Natural killer cell (primary cell): Measurements from ENCODE around the gene AP1S3. TPM values are rescaled to one million over a fixed set of nuclear protein-coding genes. Genes with fewer than 3 reads are reported as not detected.

Source experiments
- ATAC-seq, 3 donors: fragments of 150-1000 bp in 2 of 3; fragments of 200-7000 bp in 1 of 3; cut with Tn5 transposase; 1 replicate in 1 of 3; 2 replicates in 2 of 3; pipeline ENCODE4 v1.10.0; 2021; ENCODE audit warnings: mild to moderate bottlenecking in 2 of 3, moderate library complexity in 2 of 3
- DNase-seq, 2 donors: peaks; one replicate each; pipeline versions ENCODE4 v3.0.0 to v3.0.0-alpha.2; 2013 to 2021; ENCODE audit warnings: mixed read lengths in 1 of 2
- H3K27ac ChIP-seq: one replicate; pipeline ENCODE4 v1.5.1; 2013; ENCODE audit warnings: mild to moderate bottlenecking, low read length
- H3K27me3 ChIP-seq: one replicate; pipeline ENCODE4 v1.6.1; 2013; ENCODE audit warnings: low read length; ENCODE audit not compliant: control insufficient read depth, insufficient read depth
- H3K36me3 ChIP-seq: one replicate; pipeline ENCODE4 v1.6.1; 2013; ENCODE audit warnings: low read length; ENCODE audit not compliant: control insufficient read depth, insufficient read depth
- H3K4me1 ChIP-seq: one replicate; pipeline ENCODE4 v1.6.1; 2013; ENCODE audit warnings: low read length; ENCODE audit not compliant: control insufficient read depth, insufficient read depth
- H3K4me3 ChIP-seq: one replicate; pipeline ENCODE4 v1.5.1; 2013; ENCODE audit warnings: low read length
- H3K9me3 ChIP-seq: one replicate; pipeline ENCODE4 v1.6.1; 2013; ENCODE audit warnings: low read length; ENCODE audit not compliant: control insufficient read depth, insufficient read depth
- H3K27ac Mint-ChIP-seq, 2 donors: one replicate each; pipeline ENCODE4 v1.8.0; 2022; ENCODE audit warnings: mild to moderate bottlenecking in 2 of 2, mixed read lengths in 2 of 2, moderate library complexity in 1 of 2
- H3K27me3 Mint-ChIP-seq, 2 donors: one replicate each; pipeline ENCODE4 v1.8.0; 2022; ENCODE audit warnings: low read depth in 2 of 2, mixed read lengths in 2 of 2
- H3K36me3 Mint-ChIP-seq: one replicate; pipeline ENCODE4 v1.8.0; 2022; ENCODE audit warnings: mixed read lengths
- H3K4me1 Mint-ChIP-seq, 2 donors: one replicate each; pipeline ENCODE4 v1.8.0; 2022; ENCODE audit warnings: mixed read lengths in 2 of 2
- H3K4me3 Mint-ChIP-seq: one replicate; pipeline ENCODE4 v1.8.0; 2022; ENCODE audit warnings: mild to moderate bottlenecking, moderate library complexity, mixed read lengths
- H3K9me3 Mint-ChIP-seq, 2 donors: one replicate each; pipeline ENCODE4 v1.8.0; 2022; ENCODE audit warnings: mixed read lengths in 2 of 2
- CTCF ChIP-seq: fragments of 200-600 bp; IDR thresholded peaks from one replicate; pipeline ENCODE4 v1.8.0; 2022; ENCODE audit warnings: antibody characterized with exemption
- WGBS: methylation state at CpG from one replicate; pipeline ENCODE4 v1.1.7; 2013; ENCODE audit warnings: missing lambda C conversion rate; ENCODE audit not compliant: insufficient coverage; 5-methylcytosine and 5-hydroxymethylcytosine counted together
- intact Hi-C: fragments of 100-400 bp; cut with micrococcal nuclease; formaldehyde crosslinking; loops from one replicate; pipeline ENCODE4 v1.14.2; 2022
- total RNA-seq, 4 donors: library from RNA; stranded (reverse); fragments of 120-200 nt in 1 of 4; gene quantifications; one replicate each; pipeline versions ENCODE4 v1.2.3 to v1.2.4, GENCODE V29; 2013 to 2022

Gene AP1S3
- total RNA-seq, 3 donors from 2014 or later (not counting 1 experiment from before 2014, with no cell fraction given): 4.5 to 5.2 (median 5.0) TPM

- Mint-ChIP-seq H3K4me1 (peaks cover 23 to 25% of the 10 kb centered on the region in 2 donors), H3K4me3 (no peak overlapping the region), H3K36me3 (peaks cover 7% of the 10 kb centered on the region), H3K9me3 (no peaks in the 10 kb centered on the region), H3K27ac (no peak overlapping the region), H3K27me3 (no peaks in the 10 kb centered on the region)
- intact Hi-C loops: no loop called here
- DNase-seq: no peak
- no peak for TF ChIP-seq CTCF
- no peaks in the 10 kb centered on the region for H3K27me3 ChIP-seq
- no peaks in the 10 kb centered on the region for H3K36me3 ChIP-seq
- no peaks in the 10 kb centered on the region for H3K9me3 ChIP-seq
- no peak overlapping the region for H3K27ac ChIP-seq
- peaks cover 22% of the 10 kb centered on the region for H3K4me1 ChIP-seq
- H3K4me3 ChIP-seq: no peak overlapping the region
- WGBS: 79% methylated on average over 3 of the region's 3 CpGs
- no peak for ATAC-seq
Observed at GRCh38 chr2:223868005-223868404, 30.6 kb upstream of the AP1S3 start.

GRCh38 chr2:223865907-223866508, 28.6 kb upstream of the AP1S3 start:
- peaks cover 1% of the 10 kb centered on the region for H3K36me3 Mint-ChIP-seq
- intact Hi-C loops: loop anchor here (1.0 kb wide), 1 partner anchor 105 kb away; no protein-coding TSS in a partner anchor
- peak overlapping the region; percentile 74 to 80 for H3K27ac Mint-ChIP-seq
- Histone ChIP-seq H3K36me3 (no peaks in the 10 kb centered on the region), H3K27ac (peak overlapping the region; percentile 52), H3K27me3 (no peaks in the 10 kb centered on the region), H3K4me1 (peaks cover 22% of the 10 kb centered on the region), H3K9me3 (no peaks in the 10 kb centered on the region), H3K4me3 (no peak overlapping the region)
- H3K27me3 Mint-ChIP-seq: no peaks in the 10 kb centered on the region
- no peak for TF ChIP-seq CTCF
- 27% methylated on average over 2 of the region's 2 CpGs for WGBS
- H3K9me3 Mint-ChIP-seq: no peaks in the 10 kb centered on the region
- DNase-seq (peak in 1 of 2 donors; percentile 41), ATAC-seq (peak; percentile 78 to 88 (median 79))
- H3K4me1 Mint-ChIP-seq: peaks cover 23 to 29% of the 10 kb centered on the region in 2 donors
- H3K4me3 Mint-ChIP-seq: peak overlapping the region; percentile 66

GRCh38 chr2:223865124-223865523, 27.7 kb upstream of the AP1S3 start:
- peak overlapping the region; percentile 52 for H3K27ac ChIP-seq
- Mint-ChIP-seq H3K4me1 (peaks cover 23 to 31% of the 10 kb centered on the region in 2 donors), H3K36me3 (no peaks in the 10 kb centered on the region), H3K27ac (peak overlapping the region; percentile 74 to 80), H3K9me3 (no peaks in the 10 kb centered on the region), H3K27me3 (no peaks in the 10 kb centered on the region), H3K4me3 (peak overlapping the region; percentile 66)
- H3K4me1 ChIP-seq: peaks cover 22% of the 10 kb centered on the region
- H3K4me3 ChIP-seq: no peak overlapping the region
- no peak for TF ChIP-seq CTCF
- WGBS: 29% methylated on average over 3 of the region's 4 CpGs
- DNase-seq (peak in 1 of 2 donors; percentile 71), ATAC-seq (peak; percentile 52 to 70 (median 62))
- no peaks in the 10 kb centered on the region for H3K36me3 ChIP-seq
- H3K9me3 ChIP-seq: no peaks in the 10 kb centered on the region
- intact Hi-C loops: no loop called here
- no peaks in the 10 kb centered on the region for H3K27me3 ChIP-seq

- intact Hi-C loops: no loop called here
- no peak for ATAC-seq
- TF ChIP-seq CTCF: no peak
Observed at GRCh38 chr2:223863491-223863890, 26.1 kb upstream of the AP1S3 start.

More at GRCh38 chr2:223863491-223863890, 26.1 kb upstream of the AP1S3 start:
- H3K27ac Mint-ChIP-seq: no peak overlapping the region
- H3K27me3 Mint-ChIP-seq: no peaks in the 10 kb centered on the region
- peaks cover 33% of the 10 kb centered on the region for H3K4me1 ChIP-seq
- H3K36me3 Mint-ChIP-seq: no peaks in the 10 kb centered on the region
- no peaks in the 10 kb centered on the region for H3K9me3 Mint-ChIP-seq
- no peaks in the 10 kb centered on the region for H3K36me3 ChIP-seq
- no peak overlapping the region for H3K4me3 ChIP-seq
- 100% methylated on average over 1 of the region's 2 CpGs for WGBS
- H3K4me1 Mint-ChIP-seq: peaks cover 32 to 42% of the 10 kb centered on the region in 2 donors
- H3K27me3 ChIP-seq: no peaks in the 10 kb centered on the region
- H3K4me3 Mint-ChIP-seq: no peak overlapping the region
- H3K9me3 ChIP-seq: no peaks in the 10 kb centered on the region
- DNase-seq: no peak
- H3K27ac ChIP-seq: no peak overlapping the region
